SH-SY5Y (cell line): ENCODE data around the gene TRIM33.

Experiments
- GATA2 ChIP-seq: IDR thresholded peaks from 2 replicates; pipeline ENCODE4 v1.6.1; 2011; ENCODE audit warnings: mild to moderate bottlenecking, low read depth, low read length
- GATA3 ChIP-seq: IDR thresholded peaks from 2 replicates; pipeline ENCODE4 v1.6.1; 2011; ENCODE audit warnings: low read depth, mild to moderate bottlenecking, low read length, moderate library complexity

Gene TRIM33

GRCh38 chr1:114390960-114391359 is 120.0 kb downstream of the TRIM33 start:
- no peak for TF ChIP-seq GATA2
- no peak for TF ChIP-seq GATA3

- no peak for TF ChIP-seq GATA2
These were observed 120.6 kb downstream of the TRIM33 start for GRCh38 chr1:114390361-114390760.

- TF ChIP-seq GATA2 (no peak), GATA3 (no peak)
These were observed 122.5 kb downstream of the TRIM33 start for GRCh38 chr1:114388432-114389003.

GRCh38 chr1:114387010-114387360 is 124.0 kb downstream of the TRIM33 start:
- no peak for TF ChIP-seq GATA3
- no peak for TF ChIP-seq GATA2

- TF ChIP-seq GATA3 = no peak
- TF ChIP-seq GATA2 = no peak
These were observed 124.6 kb downstream of the TRIM33 start for GRCh38 chr1:114386129-114387009.

- TF ChIP-seq GATA2 = no peak
- TF ChIP-seq GATA3 = no peak
These were observed 126.1 kb downstream of the TRIM33 start for GRCh38 chr1:114384922-114385321.

GRCh38 chr1:114379987-114380386 is 131.0 kb downstream of the TRIM33 start:
- TF ChIP-seq GATA3 (no peak), GATA2 (no peak)

GRCh38 chr1:114379358-114379757 is 131.6 kb downstream of the TRIM33 start:
- no peak for TF ChIP-seq GATA2
- no peak for TF ChIP-seq GATA3

GRCh38 chr1:114377356-114377755 is 133.6 kb downstream of the TRIM33 start:
- TF ChIP-seq GATA2 = no peak
- no peak for TF ChIP-seq GATA3

- TF ChIP-seq GATA2 = no peak
- no peak for TF ChIP-seq GATA3
These were observed 141.1 kb downstream of the TRIM33 start for GRCh38 chr1:114369930-114370329.

GRCh38 chr1:114368560-114369255 is 142.3 kb downstream of the TRIM33 start:
- TF ChIP-seq GATA2 = no peak
- TF ChIP-seq GATA3 = no peak

- TF ChIP-seq GATA2 (no peak), GATA3 (no peak)
These were observed 143.2 kb downstream of the TRIM33 start for GRCh38 chr1:114367810-114368209.

GRCh38 chr1:114359791-114360190 is 151.2 kb downstream of the TRIM33 start:
- no peak for TF ChIP-seq GATA2
- TF ChIP-seq GATA3 = no peak

- TF ChIP-seq GATA2 (no peak), GATA3 (no peak)
These were observed 155.8 kb downstream of the TRIM33 start for GRCh38 chr1:114355240-114355639.

GRCh38 chr1:114353262-114353661 is 157.7 kb downstream of the TRIM33 start:
- TF ChIP-seq GATA3 (no peak), GATA2 (no peak)
